A172 (cell line): Measurements from ENCODE around the gene LRIT2. TPM values are rescaled to one million over a fixed set of nuclear protein-coding genes. Genes with fewer than 3 reads are reported as not detected.

ENCODE experiments used
- DNase-seq: peaks from one replicate; pipeline ENCODE4 v3.0.0-alpha.2; 2015; ENCODE audit warnings: low spot score
- total RNA-seq: library from RNA; depleted of rRNA; stranded (reverse); fragments of >200 nt; shearing (Covaris generic); gene quantifications from 2 replicates; pipeline ENCODE4 v1.2.3, GENCODE V29; 2014

Gene LRIT2
- total RNA-seq, 1 experiment from 2014 or later, result not detected

GRCh38 chr10:84205049-84205852 is 20.1 kb downstream of the LRIT2 start:
- DNase-seq, result peak; percentile 41

- no peak for DNase-seq
These were observed 20.7 kb downstream of the LRIT2 start for GRCh38 chr10:84204610-84205009.

DNA sequence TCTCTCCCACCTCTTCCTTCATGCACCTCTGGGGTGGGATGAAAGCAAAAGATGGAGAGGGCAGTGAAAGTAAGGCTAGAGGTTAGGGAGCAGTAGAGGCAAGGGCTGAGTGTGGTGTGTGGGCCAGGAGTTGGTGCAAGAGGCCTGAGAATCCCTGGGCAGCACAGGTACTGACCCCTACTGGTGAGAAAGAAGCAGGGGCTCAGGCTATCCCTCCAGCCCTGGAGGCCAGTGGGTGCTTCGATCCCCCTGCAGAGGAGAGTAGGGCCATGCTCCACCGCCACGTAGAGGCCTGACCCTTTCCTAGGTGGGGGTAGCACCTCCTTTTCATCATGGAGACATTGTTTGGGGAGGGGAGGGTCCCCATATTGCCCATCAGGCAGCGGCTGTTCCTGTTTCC is 21.2 kb downstream of the LRIT2 start:
- DNase-seq, result no peak

DNA sequence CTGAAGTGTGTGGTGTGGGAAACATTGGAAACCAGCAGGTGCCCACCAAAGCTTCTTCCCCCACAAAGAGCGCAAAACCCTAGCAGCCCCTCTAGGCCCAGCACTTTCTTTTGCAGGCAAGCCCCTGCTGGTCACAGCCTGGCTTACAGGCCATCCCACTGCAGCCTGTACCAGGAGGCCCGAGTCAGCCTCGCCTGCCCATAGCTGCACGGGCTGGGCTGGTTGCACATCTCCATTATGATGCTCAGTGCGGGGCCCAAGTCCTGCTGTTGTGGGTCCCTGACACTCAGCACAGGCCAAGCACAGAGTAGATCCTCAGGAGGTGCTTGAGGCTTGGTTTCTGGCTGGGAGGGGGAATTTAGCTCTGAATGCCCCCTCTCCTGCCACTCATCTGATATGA is 23.0 kb downstream of the LRIT2 start:
- DNase-seq, result no peak

DNA sequence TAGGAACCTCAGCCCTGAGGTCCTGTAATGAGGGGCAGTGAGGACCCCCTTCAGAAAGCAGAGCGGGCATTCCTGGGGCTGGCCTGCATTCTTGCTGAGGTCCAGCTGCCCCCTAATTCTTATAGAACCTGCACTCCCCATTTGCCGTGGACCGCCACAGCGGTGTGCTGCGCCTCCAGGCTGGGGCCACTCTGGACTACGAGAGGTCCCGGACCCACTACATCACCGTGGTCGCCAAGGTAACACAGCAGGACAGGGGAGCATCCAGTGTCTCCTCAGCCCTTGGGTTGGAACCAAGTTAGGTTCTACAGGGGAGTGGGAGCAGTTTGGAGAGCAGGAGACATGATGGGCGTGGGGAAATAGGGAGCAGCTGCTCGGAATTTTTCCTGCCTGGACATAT is 23.7 kb downstream of the LRIT2 start:
- no peak for DNase-seq

GRCh38 chr10:84201244-84201606 is 24.1 kb downstream of the LRIT2 start:
- no peak for DNase-seq

- DNase-seq, result no peak
These were observed 24.7 kb downstream of the LRIT2 start for GRCh38 chr10:84200537-84201243.

GRCh38 chr10:84198206-84198915 is 27.0 kb downstream of the LRIT2 start:
- no peak for DNase-seq

DNA sequence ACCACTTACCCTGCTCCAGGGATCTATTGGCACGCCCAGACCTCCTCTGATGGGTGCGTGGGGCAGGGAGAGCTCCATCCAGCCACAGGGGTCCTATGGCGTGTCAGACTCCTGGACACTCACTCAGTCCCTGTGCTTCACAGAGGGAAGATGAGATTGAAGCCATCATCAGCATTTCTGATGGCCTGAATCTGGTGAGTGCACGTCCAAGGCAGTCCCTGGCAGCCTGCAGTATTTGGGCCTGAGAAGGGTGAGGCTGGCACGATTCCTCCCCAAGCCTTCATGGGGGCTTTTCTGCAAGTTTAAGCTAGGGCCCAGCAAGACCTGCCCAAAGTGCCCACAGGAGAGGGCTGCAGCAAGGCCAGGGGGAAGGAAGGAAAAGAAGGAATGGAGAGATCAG is 27.7 kb downstream of the LRIT2 start:
- no peak for DNase-seq

GRCh38 chr10:84196941-84197340 is 28.4 kb downstream of the LRIT2 start:
- DNase-seq, result no peak

DNA sequence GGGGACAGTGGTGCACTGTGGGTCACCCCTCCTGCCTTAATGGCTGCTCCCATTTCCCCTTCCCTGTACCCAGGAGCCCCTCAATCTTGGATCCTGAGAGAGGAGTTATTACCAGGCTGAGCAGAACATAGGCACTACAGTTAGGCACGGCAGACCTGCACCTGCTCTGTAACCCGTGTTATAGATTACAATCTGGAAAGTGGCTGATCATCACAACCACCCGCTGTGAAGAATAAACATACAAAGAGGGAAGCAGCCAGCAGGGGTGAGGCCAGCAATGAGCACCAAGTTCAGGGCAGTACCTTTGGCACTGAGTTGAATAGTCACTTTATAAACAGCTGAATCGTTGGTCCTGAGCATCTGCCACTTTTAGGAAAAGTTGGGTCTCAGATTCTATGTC is 29.3 kb downstream of the LRIT2 start:
- DNase-seq, result peak; percentile 30

DNA sequence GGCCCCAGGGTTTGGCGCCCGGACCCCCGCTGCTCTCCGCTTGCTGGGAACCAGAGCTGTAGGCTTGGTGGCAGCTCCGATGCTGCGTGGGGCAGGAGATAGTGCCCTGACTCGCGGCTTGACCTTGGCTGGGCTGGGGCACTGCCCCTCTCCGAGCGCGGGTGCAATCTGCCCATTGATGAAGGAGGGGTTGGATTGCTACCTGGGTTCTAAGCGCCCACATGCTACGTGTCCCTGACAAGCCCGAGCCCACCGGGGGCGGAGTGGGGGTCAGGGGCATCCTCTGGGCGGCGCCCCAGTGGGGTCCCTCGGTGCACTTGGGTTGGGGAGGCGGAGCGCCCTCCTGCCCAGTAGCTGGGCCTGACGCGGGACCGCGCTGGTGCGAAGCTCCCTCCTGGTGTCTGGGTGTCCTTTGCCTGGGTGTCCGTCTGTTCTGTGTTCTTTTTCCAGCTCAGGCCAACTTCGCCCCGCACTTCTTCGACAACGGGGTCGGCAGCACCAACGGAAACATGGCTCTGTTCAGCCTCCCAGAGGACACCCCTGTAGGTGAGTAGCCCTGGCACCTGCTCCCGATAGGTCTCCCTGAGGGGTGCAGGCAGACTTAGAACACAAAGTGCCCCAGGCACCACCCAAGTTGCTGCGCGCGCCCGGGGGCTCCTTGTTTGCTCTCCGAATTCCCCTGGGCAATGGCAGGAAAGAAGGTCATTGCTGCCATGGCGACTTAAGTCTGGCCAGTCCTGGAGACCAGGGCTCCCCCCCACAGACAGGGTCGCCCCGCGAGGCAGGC is 30.1 kb downstream of the LRIT2 start:
- DNase-seq, result no peak

- DNase-seq, result no peak
These were observed 30.8 kb downstream of the LRIT2 start, which contains the start of gene CDHR1 for GRCh38 chr10:84194424-84195043. Gene CDHR1 (plus strand): TSS chr10:84194537. CDS start chr10:84194761, 224 bp downstream.

GRCh38 chr10:84193846-84194423 is 31.4 kb downstream of the LRIT2 start:
- DNase-seq, result no peak

DNA sequence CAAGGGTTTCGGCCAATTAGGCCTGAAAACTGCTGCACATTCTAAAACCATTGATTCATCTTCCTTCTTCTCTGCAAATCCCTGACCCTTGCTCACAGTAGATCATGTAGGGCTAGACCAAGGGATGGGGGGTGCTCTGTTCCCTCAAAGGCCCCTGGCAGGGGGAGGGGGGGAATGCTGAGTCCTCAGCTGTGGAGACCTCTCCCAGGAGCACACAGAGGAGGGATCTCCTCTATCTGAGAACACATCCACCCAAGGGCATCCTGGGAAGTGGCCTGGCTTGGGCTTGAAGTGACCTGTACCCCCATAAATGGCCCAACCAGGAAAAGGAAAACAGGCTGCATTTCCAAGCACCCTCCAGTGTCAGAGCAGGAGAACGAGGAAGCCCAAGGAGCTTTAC is 32.0 kb downstream of the LRIT2 start:
- DNase-seq, result no peak

DNA sequence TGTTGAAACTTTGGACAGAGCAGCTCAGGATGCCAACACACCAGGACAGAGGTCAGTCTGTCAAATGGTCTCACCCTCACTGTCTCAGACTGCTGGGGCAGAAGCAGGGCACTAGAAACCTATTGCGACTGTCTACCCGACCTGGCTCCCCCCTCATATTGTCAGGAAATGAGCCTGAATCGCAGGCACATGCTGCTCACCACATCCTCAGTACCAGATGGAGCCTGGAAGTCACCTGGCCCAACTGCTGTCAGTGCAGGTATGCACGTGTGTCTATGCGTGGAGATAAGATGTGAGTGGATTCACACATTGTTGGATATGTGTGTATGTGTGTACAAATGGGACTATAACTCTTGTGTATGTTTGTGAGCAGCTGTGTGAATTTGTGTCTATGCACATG is 34.2 kb downstream of the LRIT2 start:
- no peak for DNase-seq

GRCh38 chr10:84190621-84191020 is 34.7 kb downstream of the LRIT2 start:
- DNase-seq, result no peak

GRCh38 chr10:84188815-84189214 is 36.5 kb downstream of the LRIT2 start:
- no peak for DNase-seq

GRCh38 chr10:84185526-84186175 is 39.7 kb downstream of the LRIT2 start:
- DNase-seq, result no peak

DNA sequence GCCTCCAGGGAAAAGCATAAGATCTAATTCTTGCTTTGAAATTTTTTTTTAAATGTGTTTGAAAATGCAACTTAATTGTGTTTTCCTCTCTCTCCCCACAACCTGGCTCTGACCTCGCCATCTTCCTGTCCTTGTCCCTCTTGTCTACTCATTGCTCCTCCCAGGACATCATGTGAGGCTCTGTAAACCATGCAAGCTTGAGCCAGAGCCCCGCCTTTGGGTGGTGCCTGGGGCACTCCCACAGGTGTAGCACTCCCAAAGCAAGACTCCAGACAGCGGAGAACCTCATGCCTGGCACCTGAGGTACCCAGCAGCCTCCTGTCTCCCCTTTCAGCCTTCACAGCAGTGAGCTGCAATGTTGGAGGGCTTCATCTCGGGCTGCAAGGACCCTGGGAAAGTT is 40.8 kb downstream of the LRIT2 start:
- no peak for DNase-seq
